GM06990 (cell line): Measurements from ENCODE around the gene UBE2E1.

Experiments used
- DNase-seq: peaks from one replicate; pipeline ENCODE4 v3.0.0-alpha.2; 2011; ENCODE audit not compliant: insufficient read length; ENCODE audit errors: extremely low read depth
- H3K27me3 ChIP-seq: replicated peaks from 2 replicates; pipeline ENCODE4 v1.6.0; 2011; ENCODE audit warnings: low read length; ENCODE audit not compliant: control insufficient read depth, insufficient read depth
- H3K36me3 ChIP-seq: 2 replicates; pipeline ENCODE4 v1.5.1; 2011; ENCODE audit warnings: low read length; ENCODE audit not compliant: control insufficient read depth, insufficient read depth
- H3K4me3 ChIP-seq: replicated peaks from 2 replicates; pipeline ENCODE4 v1.5.1; 2011; ENCODE audit warnings: low read depth, mild to moderate bottlenecking, control low read depth, low read length
- TF ChIP-seq, protein P1 (sequence below): IDR thresholded peaks from 2 replicates; pipeline ENCODE4 v1.5.1; 2011; ENCODE audit warnings: low read length, control low read depth, mild to moderate bottlenecking, inconsistent platforms; ENCODE audit not compliant: insufficient read depth, poor library complexity, severe bottlenecking

UBE2E1 gene

DNA sequence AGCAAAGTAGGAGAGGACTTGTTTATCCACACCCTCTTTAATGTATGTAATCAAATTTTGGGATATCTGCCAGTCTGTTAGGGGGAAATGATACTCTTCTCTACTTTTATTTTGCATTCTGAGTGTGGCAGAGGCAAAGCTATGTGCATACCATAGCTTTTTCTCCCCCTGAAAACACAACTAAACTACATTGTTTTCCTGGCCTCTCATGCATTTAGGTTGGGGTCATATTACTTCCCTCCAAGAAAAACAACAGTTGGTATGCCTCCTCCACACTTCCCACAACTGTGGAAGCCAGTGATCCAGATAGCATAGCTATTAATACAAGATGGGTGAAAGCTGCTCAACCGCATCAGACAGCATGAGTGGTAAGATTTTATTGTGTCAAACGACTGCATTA, 118.0 kb downstream of the UBE2E1 start:
- TF ChIP-seq, protein P1, sequence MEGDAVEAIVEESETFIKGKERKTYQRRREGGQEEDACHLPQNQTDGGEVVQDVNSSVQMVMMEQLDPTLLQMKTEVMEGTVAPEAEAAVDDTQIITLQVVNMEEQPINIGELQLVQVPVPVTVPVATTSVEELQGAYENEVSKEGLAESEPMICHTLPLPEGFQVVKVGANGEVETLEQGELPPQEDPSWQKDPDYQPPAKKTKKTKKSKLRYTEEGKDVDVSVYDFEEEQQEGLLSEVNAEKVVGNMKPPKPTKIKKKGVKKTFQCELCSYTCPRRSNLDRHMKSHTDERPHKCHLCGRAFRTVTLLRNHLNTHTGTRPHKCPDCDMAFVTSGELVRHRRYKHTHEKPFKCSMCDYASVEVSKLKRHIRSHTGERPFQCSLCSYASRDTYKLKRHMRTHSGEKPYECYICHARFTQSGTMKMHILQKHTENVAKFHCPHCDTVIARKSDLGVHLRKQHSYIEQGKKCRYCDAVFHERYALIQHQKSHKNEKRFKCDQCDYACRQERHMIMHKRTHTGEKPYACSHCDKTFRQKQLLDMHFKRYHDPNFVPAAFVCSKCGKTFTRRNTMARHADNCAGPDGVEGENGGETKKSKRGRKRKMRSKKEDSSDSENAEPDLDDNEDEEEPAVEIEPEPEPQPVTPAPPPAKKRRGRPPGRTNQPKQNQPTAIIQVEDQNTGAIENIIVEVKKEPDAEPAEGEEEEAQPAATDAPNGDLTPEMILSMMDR = no peak
- Histone ChIP-seq H3K4me3 (no peak overlapping the region), H3K36me3 (peaks cover 6% of the 10 kb centered on the region), H3K27me3 (no peaks in the 10 kb centered on the region)
- DNase-seq = no peak

DNA sequence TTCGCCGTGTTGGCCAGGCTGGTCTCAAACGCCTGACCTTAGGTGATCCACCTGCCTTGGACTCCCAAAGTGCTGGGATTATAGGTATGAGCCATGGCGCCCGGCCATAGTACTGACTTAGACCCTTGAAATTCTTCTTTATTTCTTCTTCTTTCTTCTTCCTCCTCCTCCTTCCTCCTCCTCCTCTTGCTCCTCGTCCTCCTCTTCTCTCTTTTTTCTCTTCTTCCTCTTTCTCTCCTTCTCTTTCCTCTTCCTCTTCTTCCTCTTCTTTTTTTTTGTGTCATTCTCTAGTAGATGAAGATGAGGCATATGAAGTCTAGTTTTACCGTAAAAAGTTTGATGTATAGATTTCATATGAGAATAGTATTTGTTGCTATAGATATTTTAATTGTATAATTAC, 120.5 kb downstream of the UBE2E1 start:
- TF ChIP-seq, protein P1 = no peak
- Histone ChIP-seq H3K4me3 (no peak overlapping the region), H3K27me3 (no peaks in the 10 kb centered on the region), H3K36me3 (no peaks in the 10 kb centered on the region)
- no peak for DNase-seq

DNA sequence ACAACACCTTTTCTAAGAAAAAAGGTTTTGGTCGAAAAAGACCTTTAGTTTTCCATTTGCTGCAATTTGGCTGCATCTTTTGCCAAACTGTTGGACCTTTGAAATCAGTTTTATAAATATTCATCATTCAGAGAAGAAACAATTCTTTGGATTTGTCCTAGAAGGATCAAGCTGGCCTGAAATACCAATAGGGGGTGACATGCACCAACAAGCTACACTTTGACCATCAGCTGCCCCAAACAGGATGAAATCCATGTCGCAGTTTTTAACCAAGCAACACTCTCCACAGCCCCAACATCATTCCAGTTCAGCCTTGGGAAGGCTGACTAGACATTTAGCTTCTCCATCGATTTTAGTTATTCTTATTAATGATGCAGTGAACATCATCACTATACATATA, 121.0 kb downstream of the UBE2E1 start:
- no peak overlapping the region for H3K4me3 ChIP-seq
- no peaks in the 10 kb centered on the region for H3K27me3 ChIP-seq
- DNase-seq = no peak
- H3K36me3 ChIP-seq = no peaks in the 10 kb centered on the region
- TF ChIP-seq, protein P1 = no peak

DNA sequence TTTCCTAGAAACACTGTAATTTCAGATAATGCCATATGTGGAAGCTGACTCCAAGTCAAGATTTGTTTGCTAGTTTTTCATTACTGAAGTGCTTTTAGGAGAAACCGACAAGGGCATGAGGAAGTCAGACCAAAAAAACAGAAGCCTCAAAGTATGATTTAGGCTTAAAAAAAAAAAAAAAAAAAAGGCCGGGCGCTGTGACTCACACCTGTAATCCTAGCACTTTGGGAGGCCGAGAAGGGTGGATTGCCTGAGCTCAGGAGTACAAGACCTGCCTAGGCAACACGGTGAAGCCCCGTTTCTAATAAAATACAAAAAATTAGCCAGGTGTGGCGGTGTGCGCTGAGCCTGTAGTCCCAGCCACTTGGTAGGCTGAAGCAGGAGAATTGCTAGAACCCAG, 122.8 kb downstream of the UBE2E1 start:
- Histone ChIP-seq H3K36me3 (no peaks in the 10 kb centered on the region), H3K27me3 (no peaks in the 10 kb centered on the region), H3K4me3 (no peak overlapping the region)
- DNase-seq = no peak
- TF ChIP-seq, protein P1 = no peak

DNA sequence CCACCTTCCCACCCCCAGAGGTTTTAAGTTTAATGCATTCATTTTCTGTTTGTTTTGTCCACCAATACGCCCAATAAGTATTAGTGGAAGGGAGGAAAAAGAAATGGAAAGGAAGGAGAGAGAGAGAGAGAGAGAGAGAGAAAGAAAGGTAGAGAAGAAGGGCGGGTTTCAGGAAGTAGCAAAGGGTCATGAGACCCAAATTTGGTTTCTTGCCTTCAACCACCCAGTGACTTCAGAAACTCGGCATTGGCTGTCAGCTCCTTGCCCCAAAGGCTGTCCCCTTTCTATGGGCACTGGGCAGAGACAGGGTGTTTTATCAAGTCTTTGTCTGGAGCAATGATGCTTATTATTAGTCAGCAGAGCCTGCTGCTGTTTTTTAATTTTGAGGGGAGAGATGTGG, 125.8 kb downstream of the UBE2E1 start:
- no peak for DNase-seq
- H3K36me3 ChIP-seq = no peaks in the 10 kb centered on the region
- no peak overlapping the region for H3K4me3 ChIP-seq
- TF ChIP-seq, protein P1 = no peak
- H3K27me3 ChIP-seq = no peaks in the 10 kb centered on the region

DNA sequence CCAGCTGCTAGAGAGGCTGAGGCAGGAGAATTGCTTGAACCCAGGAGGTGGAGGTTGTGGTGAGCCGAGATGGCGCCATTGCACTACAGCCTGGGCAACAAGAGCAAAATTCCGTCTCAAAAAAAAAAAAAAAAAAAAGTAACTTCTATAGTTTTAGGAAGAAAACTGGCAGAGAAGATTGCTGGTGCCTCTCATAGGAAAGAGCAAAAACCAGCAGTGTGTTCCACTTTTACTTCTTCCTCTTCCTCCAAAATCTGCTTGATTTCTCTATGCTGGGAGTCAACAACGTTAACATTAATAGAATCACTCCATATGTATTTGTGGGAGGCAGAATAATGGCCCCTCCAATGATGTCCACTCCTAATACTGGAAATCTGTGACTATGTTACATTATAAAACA, 126.8 kb downstream of the UBE2E1 start:
- TF ChIP-seq, protein P1 = no peak
- no peak overlapping the region for H3K4me3 ChIP-seq
- no peaks in the 10 kb centered on the region for H3K36me3 ChIP-seq
- no peaks in the 10 kb centered on the region for H3K27me3 ChIP-seq
- no peak for DNase-seq
